GM21737 (cell line): ENCODE data around the gene CTIF.

Experiments used
- ATAC-seq: cut with Tn5 transposase; IDR thresholded peaks from one replicate; pipeline ENCODE4 v1.9.1; 2021; ENCODE audit warnings: mild to moderate bottlenecking, moderate library complexity; ENCODE audit not compliant: unreplicated experiment

CTIF gene

GRCh38 chr18:48796491-48797205 lies 257.8 kb downstream of the CTIF start:
- ATAC-seq, result no peak

- no peak for ATAC-seq
Observed at GRCh38 chr18:48797841-48798255, 259.0 kb downstream of the CTIF start.

GRCh38 chr18:48798334-48799245 lies 259.8 kb downstream of the CTIF start:
- ATAC-seq, result no peak

- no peak for ATAC-seq
Observed at GRCh38 chr18:48799724-48800315, 261.0 kb downstream of the CTIF start.

GRCh38 chr18:48800466-48800865 lies 261.6 kb downstream of the CTIF start:
- ATAC-seq, result no peak

GRCh38 chr18:48800876-48801727 lies 262.3 kb downstream of the CTIF start:
- ATAC-seq, result peak; percentile 50

- peak; percentile 2 for ATAC-seq
Observed at GRCh38 chr18:48801728-48802542, 263.1 kb downstream of the CTIF start.

- ATAC-seq, result no peak
Observed at GRCh38 chr18:48802543-48803290, 263.9 kb downstream of the CTIF start.

GRCh38 chr18:48803518-48803917 lies 264.7 kb downstream of the CTIF start:
- no peak for ATAC-seq

GRCh38 chr18:48803951-48804855 lies 265.4 kb downstream of the CTIF start:
- ATAC-seq, result no peak

GRCh38 chr18:48804856-48805610 lies 266.2 kb downstream of the CTIF start:
- ATAC-seq, result no peak

GRCh38 chr18:48805826-48806535 lies 267.1 kb downstream of the CTIF start:
- no peak for ATAC-seq

- no peak for ATAC-seq
Observed at GRCh38 chr18:48806551-48807261, 267.9 kb downstream of the CTIF start.

- ATAC-seq, result no peak
Observed at GRCh38 chr18:48808476-48808875, 269.6 kb downstream of the CTIF start.

GRCh38 chr18:48809365-48809764 lies 270.5 kb downstream of the CTIF start:
- ATAC-seq, result no peak

- no peak for ATAC-seq
Observed at GRCh38 chr18:48810805-48811204, 272.0 kb downstream of the CTIF start.
